ENCODE measurements around the gene CLPTM1L.

CLPTM1L gene

DNA sequence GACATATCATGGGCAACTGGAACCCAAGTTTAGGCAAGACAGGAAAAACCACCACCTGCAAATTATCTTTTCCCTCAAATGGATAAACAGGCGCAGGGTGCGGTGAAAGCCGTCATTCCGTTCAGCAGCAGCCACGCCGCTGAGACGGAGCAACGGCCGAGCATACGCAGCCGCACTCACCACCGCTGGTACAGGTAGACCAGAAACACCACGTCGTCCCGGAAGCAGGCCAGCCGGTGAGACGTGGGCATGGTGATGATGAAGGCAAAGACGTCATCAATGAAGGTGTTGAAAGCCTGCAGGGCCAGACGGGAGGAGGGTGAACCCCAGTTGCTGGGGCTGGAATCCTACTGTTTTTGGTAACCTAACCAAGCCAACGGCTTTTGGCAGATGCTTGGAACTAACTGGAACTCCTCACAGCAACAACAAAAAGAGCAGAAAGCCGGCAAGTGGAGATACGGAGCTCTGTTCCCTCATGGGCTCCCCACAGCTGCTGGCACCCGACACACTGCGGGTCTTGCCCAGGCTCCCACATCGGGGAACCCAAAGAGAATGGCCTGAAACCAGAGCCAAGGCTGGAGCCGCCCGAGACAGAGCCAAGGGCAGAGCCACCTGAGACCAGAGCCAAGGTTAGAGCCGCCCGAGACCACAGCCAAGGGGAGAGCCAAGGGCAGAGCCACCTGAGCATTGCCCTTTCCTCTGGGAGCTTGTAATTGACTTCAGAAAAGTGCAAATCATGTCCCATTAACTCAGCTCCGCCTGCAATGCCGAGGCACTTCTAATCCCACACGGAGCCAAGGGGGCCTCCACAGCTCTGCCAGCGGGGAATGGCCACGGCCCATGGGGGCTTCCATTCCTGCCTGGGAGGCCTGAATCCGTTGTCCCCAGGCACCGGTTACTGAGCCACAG is 24.2 kb downstream of the CLPTM1L start:
- no peaks in the 10 kb centered on the region for H3K9me3 ChIP-seq
- no peak overlapping the region for H3K9ac ChIP-seq
- peaks cover 96% of the 10 kb centered on the region for H3K4me1 ChIP-seq
- H3K36me3 ChIP-seq, result peaks cover 85% of the 10 kb centered on the region
- no peak overlapping the region for H3K4me3 ChIP-seq
- TF ChIP-seq Cebpa-rat (IDR thresholded peaks at IDR 0.05), result no peak
- no peaks in the 10 kb centered on the region for H3K27me3 ChIP-seq
- peaks cover 16% of the 10 kb centered on the region for H4K20me1 ChIP-seq
- H3K27ac ChIP-seq, result peak overlapping the region; percentile 68; the same call in 1 of the 2 replicates
- peak overlapping the region; percentile 92; the same call in 1 of the 2 replicates for H3K4me2 ChIP-seq

DNA sequence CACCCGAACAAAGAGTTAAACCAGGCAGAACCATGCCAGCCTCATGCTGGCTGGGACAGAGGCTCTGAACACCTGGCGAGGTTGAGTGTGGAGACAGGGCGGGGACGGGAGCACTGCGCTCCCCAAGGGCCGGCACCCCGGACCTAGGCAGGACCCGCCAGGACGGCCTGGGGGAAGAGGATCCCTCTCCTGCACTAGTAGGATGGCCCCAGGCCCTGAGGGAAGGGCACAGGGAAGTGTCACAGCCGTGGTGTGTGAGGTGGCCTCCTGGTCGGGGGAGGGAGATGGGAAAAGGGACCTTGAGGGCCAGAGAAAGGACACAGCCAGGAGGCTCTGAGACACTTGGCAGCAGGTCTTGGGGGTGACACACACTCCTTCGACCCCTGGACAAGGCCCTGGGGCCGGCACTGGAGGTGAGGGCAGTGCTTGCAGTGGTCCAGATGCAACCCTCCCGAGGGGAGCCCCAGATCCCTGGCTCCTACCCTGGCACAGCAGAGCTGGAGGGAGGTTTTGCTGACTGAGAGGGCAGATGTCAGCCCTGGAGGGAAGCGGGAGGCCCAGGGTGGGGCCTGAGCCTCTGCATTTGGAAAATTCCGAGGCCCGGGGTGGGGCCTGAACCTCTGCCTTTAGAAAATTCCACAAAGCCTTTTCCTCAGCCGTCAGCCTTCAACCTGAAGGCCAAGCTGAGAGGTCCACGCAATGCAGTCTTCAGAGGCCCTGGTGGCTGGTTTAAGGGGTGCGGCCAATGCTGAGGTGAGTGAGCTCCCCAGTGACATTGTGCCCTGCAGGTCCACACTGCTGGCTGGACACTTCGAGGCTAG is 25.3 kb downstream of the CLPTM1L start:
- peaks cover 6% of the 10 kb centered on the region; the same call in 1 of the 2 replicates for H4K20me1 ChIP-seq
- H3K27me3 ChIP-seq, result no peaks in the 10 kb centered on the region
- peaks cover 75% of the 10 kb centered on the region for H3K36me3 ChIP-seq
- H3K4me2 ChIP-seq, result peak overlapping the region; percentile 92
- no peak for TF ChIP-seq Cebpa-rat (IDR thresholded peaks at IDR 0.05)
- peak overlapping the region; percentile 40; the same call in 1 of the 2 replicates for H3K9ac ChIP-seq
- peak overlapping the region; percentile 27; the same call in 1 of the 2 replicates for H3K4me3 ChIP-seq
- H3K4me1 ChIP-seq, result peaks cover 98% of the 10 kb centered on the region
- H3K27ac ChIP-seq, result peak overlapping the region; percentile 87
- H3K9me3 ChIP-seq, result no peaks in the 10 kb centered on the region

DNA sequence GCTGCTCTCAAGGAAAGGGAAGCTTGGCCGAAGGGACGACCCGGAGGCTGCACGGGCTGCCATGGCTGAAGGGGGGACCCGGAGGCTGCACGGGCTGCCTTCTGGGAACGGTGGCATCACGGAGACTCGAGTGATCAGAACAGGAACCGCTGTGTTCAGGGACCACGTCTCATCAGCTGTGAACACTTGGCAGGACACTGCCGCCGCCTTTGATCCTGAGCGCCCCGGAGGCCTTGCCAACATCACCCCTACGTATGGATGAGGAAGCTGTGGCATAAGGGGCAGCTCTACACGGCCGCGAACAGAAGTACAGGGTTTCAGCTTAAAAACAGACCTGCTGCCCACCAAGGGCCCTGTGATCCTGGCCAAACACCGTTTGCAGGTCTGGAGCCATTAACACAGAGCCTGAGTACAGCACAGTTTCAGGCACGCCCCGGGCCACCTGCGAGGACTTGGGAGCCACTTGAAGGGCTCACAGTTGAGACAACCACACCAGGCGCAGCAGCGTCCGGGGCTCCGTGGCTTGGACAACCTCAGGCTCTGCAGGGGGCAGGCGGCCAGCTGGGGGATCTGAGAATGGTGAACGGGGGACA is 26.1 kb downstream of the CLPTM1L start:
- peak overlapping the region; percentile 87 for H3K27ac ChIP-seq
- H3K4me3 ChIP-seq, result peak overlapping the region; percentile 27; the same call in 1 of the 2 replicates
- H4K20me1 ChIP-seq, result 0 out of 2 replicates have a peak, but pooled peaks cover 6% of the 10 kb centered on the region
- H3K27me3 ChIP-seq, result no peaks in the 10 kb centered on the region
- no peak for TF ChIP-seq Cebpa-rat (IDR thresholded peaks at IDR 0.05)
- H3K4me1 ChIP-seq, result peaks cover 98% of the 10 kb centered on the region
- H3K9me3 ChIP-seq, result no peaks in the 10 kb centered on the region
- peak overlapping the region; percentile 92 for H3K4me2 ChIP-seq
- peak overlapping the region; percentile 40; the same call in 1 of the 2 replicates for H3K9ac ChIP-seq
- H3K36me3 ChIP-seq, result peaks cover 66% of the 10 kb centered on the region

DNA sequence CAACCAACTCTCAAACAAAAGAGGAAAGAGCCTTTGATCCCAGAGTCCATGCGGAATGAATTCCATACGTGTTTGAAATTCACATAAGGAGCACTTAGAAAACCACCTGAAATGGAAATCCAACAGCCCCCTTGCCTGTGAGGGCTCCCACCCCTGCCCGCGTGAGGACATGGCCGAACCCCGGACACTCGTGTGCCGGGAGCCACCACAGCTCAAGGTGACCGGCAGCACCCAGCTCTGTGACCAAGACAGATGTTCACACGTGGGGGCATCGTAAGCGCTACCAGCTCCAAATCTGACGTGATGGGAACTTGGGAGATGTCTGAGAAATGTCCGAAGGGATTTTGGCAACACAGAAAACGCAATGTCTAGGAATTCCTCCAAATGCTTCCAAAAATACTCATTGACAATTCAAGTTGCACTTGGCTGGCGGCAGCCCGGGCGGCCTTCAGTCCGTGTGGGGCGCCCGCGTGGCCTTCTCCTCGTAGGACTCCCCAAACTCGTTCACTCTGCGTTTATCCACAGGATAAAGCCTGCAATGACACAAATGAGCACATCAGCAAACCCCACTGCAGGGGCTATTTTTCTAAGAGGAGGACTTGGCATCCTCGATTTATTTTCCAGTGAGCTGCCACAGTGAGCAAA is 26.9 kb downstream of the CLPTM1L start:
- peak overlapping the region; percentile 92 for H3K4me2 ChIP-seq
- H3K9me3 ChIP-seq, result no peaks in the 10 kb centered on the region
- TF ChIP-seq Cebpa-rat (IDR thresholded peaks at IDR 0.05), result no peak
- H4K20me1 ChIP-seq, result 0 out of 2 replicates have a peak, but pooled peaks cover under 1% of the 10 kb centered on the region
- H3K9ac ChIP-seq, result 0 out of 2 replicates have a peak overlapping the region, but pooled peaks have one; percentile 40
- H3K4me1 ChIP-seq, result peaks cover 98% of the 10 kb centered on the region
- H3K36me3 ChIP-seq, result peaks cover 59% of the 10 kb centered on the region
- peak overlapping the region; percentile 87 for H3K27ac ChIP-seq
- no peaks in the 10 kb centered on the region for H3K27me3 ChIP-seq
- H3K4me3 ChIP-seq, result peak overlapping the region; percentile 27; the same call in 1 of the 2 replicates

DNA sequence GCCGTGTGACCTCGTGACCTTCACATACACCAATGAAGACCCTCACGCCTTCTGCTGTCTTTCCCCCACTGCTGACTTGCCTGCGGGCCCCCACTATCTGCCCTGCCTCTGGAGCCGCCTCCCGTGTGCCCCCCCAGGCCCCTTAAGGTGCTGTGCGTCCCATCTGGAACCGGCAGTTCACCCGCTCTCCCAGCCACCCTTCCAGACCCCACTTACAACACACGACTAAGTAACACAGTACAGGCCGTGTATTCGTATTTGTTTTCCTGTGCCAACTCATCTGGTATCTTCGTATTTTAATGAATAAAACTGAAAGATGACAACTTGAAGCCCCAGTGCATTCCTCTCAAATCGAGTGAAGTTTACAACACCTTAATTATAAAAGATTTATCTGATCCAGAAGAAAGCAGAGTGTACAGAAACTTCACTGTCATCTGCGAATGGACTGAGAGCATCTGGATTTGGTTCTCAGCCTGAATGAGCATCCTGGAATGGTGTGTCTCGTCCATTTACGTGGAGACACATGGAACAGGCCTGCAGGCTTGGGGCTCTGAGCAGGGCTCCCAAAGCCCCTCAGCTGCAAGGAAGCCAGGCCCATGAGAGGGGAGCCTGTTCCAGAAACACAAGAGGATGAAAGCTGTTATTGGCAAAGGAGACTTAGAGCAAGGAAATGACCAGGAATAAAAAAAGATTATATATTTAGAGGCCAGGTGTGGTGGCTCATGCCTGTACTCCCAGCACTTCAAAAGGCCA is 28.1 kb downstream of the CLPTM1L start:
- H4K20me1 ChIP-seq, result no peaks in the 10 kb centered on the region
- H3K9ac ChIP-seq, result peak overlapping the region; percentile 76; the same call in 1 of the 2 replicates
- H3K27ac ChIP-seq, result peak overlapping the region; percentile 87
- H3K36me3 ChIP-seq, result peaks cover 47% of the 10 kb centered on the region
- peak overlapping the region; percentile 92 for H3K4me2 ChIP-seq
- H3K27me3 ChIP-seq, result no peaks in the 10 kb centered on the region
- peaks cover under 1% of the 10 kb centered on the region for H3K9me3 ChIP-seq
- peaks cover 97% of the 10 kb centered on the region for H3K4me1 ChIP-seq
- no peak for TF ChIP-seq Cebpa-rat (IDR thresholded peaks at IDR 0.05)
- peak overlapping the region; percentile 64 for H3K4me3 ChIP-seq

DNA sequence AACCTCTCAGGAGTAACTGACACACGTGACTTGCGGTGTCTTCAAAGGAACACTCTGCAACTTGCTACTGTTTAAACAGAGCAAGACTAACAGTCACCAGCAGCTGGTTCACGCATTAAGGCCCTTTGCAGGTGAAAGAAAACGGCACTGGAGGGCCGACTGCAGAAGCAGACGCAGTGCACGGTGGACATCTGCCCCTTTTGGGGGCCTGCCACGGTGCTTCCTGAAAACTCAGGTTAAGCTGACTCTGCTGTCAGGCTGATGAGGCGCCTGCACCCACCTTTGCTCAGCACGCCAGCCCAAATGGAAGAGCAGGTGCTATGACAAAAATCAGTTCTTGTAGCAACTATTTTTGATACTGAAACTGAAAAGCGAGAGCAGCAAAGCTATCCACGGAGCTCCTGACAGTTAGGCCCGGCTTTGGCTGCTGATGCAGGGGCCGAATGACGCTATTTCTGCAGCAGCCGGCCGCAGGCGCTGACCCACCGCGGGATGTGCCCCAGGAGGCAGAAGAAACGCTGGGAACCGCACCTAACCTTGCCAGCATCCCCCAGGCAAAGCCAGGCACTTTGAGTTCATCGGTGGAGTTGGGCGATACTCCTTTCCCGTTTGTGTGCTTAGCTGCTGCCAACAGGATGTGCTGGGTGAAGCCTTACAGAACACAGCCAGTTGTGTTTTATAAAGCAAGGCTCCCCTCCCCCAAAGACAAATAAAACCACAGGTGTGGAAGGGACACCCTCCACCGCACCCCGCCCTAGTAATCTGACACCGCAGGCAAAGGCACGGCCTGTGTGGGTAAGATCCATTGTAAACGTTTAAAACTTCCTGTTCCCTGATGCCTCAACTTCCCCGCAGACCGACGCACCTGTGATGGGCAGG is 29.0 kb downstream of the CLPTM1L start:
- H3K9ac ChIP-seq, result peak overlapping the region; percentile 76
- peaks cover 40% of the 10 kb centered on the region for H3K36me3 ChIP-seq
- H3K9me3 ChIP-seq, result peaks cover 9% of the 10 kb centered on the region
- H4K20me1 ChIP-seq, result no peaks in the 10 kb centered on the region
- H3K27me3 ChIP-seq, result no peaks in the 10 kb centered on the region
- H3K4me2 ChIP-seq, result peak overlapping the region; percentile 92
- H3K4me3 ChIP-seq, result peak overlapping the region; percentile 64
- peak overlapping the region; percentile 87 for H3K27ac ChIP-seq
- H3K4me1 ChIP-seq, result peaks cover 97% of the 10 kb centered on the region
- TF ChIP-seq Cebpa-rat (IDR thresholded peaks at IDR 0.05), result no peak

DNA sequence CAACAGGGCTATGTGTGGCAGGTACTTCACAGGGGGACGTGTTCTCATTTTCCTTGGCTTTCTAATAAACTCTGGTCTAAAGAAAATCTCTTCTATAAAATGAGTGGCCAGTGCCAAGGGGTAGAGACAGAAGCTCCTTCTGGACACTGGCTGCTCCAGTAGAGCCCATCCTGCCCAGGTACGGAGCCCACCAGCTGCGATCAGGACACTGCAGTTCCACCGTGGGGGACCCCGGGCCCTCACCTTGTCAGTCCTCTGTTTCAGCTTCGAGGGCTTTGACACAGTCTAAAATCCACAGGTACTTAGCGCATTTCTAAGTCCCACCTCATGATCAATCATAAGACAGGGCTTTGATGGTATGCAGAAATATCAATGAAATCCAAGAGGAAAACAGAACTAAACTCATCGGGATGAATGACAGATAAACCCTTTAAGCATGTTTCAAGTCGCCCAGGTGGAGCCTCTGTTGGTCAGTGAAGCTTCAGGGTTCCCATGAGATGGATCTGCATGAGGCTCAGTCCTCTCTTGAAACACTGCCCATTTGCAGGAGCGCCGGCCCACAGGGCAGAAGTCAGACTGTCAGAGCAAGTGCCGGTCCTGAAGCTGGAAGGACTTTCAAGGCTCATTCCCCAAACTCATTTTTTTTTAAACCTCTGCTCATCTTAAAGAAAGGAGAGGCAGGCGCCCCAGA is 29.7 kb downstream of the CLPTM1L start:
- H3K4me1 ChIP-seq, result peaks cover 94% of the 10 kb centered on the region
- H4K20me1 ChIP-seq, result no peaks in the 10 kb centered on the region
- peak overlapping the region; percentile 87 for H3K27ac ChIP-seq
- H3K9ac ChIP-seq, result peak overlapping the region; percentile 76
- peak overlapping the region; percentile 92 for H3K4me2 ChIP-seq
- H3K36me3 ChIP-seq, result peaks cover 40% of the 10 kb centered on the region
- H3K27me3 ChIP-seq, result no peaks in the 10 kb centered on the region
- TF ChIP-seq Cebpa-rat (IDR thresholded peaks at IDR 0.05), result no peak
- peak overlapping the region; percentile 64 for H3K4me3 ChIP-seq
- peaks cover 17% of the 10 kb centered on the region for H3K9me3 ChIP-seq
